Ovary (tissue), 9 donors: ENCODE measurements around the gene STUB1. TPM values are rescaled to one million over a fixed set of nuclear protein-coding genes. Genes with fewer than 3 reads are reported as not detected.

Source experiments
- DNase-seq, 5 donors: peaks; one replicate each; pipeline ENCODE4 v3.0.0-alpha.2; 2019 to 2020
- H3K27ac ChIP-seq, 2 donors: fragments of 200-600 bp; one replicate each; pipeline versions ENCODE4 v1.5.1 to v1.8.0; 2019 to 2022
- H3K27me3 ChIP-seq: fragments of 200-600 bp; one replicate; pipeline ENCODE4 v1.8.0; 2022
- H3K36me3 ChIP-seq: fragments of 200-600 bp; sonication (generic); one replicate; pipeline ENCODE4 v1.5.1; 2019
- H3K4me1 ChIP-seq: one replicate; pipeline ENCODE4 v1.8.1; 2013; ENCODE audit warnings: mild to moderate bottlenecking, moderate library complexity; ENCODE audit not compliant: insufficient read depth
- H3K4me3 ChIP-seq: fragments of 200-600 bp; sonication (generic); one replicate; pipeline ENCODE4 v1.5.1; 2017
- H3K9me3 ChIP-seq, 2 donors: fragments of 200-600 bp in 1 of 2; sonication (generic) in 1 of 2; one replicate each; pipeline versions ENCODE4 v1.5.1 to v1.8.1; 2013 to 2019; ENCODE audit warnings: mild to moderate bottlenecking in 1 of 2, moderate library complexity in 1 of 2
- CTCF ChIP-seq, 3 donors: fragments of 450-650 bp in 2 of 3; fragments of 200-600 bp in 1 of 3; IDR thresholded peaks; one replicate each; pipeline versions ENCODE4 v1.5.1 to v1.8.0; 2016 to 2022; ENCODE audit warnings: antibody characterized with exemption in 3 of 3, mild to moderate bottlenecking in 1 of 3
- EP300 ChIP-seq: sonication (generic); formaldehyde crosslinking; IDR thresholded peaks from one replicate; pipeline ENCODE4 v1.6.1; 2017; ENCODE audit warnings: antibody characterized with exemption
- POLR2A ChIP-seq: fragments of 450-650 bp; IDR thresholded peaks from one replicate; pipeline ENCODE4 v1.6.1; 2017; ENCODE audit warnings: antibody characterized with exemption, mild to moderate bottlenecking, moderate library complexity
- WGBS, 3 donors: extraction: QIAGEN DNeasy Blood & Tissue Kit in 1 of 3; methylation state at CpG; one replicate each; pipeline versions ENCODE4 v1.1.5 to v1.1.7; 2013 to 2017; 5-methylcytosine and 5-hydroxymethylcytosine counted together
- intact Hi-C, 4 donors: fragments of 100-400 bp; cut with DNase I; formaldehyde crosslinking; loops; one replicate each; pipeline versions ENCODE4 v1.11.0 to v1.15.1; 2022 to 2023
- polyA plus RNA-seq, 2 donors: library from polyadenylated mRNA; stranded (reverse); fragments of 200-250 nt in 1 of 2; fragments of 350-450 nt in 1 of 2; fragmentation: Illumina TruSeq in 1 of 2; extraction: RNeasy Lipid Tissue Mini Kit (QIAGEN cat#74804) in 1 of 2; gene quantifications; one replicate each; pipeline ENCODE4 v1.2.3, GENCODE V29; 2013 to 2014
- total RNA-seq, 7 donors: library from RNA; depleted of rRNA in 2 of 7; stranded (reverse); fragments of >200 nt in 2 of 7; fragmentation: NEBNext Ultra II Directional in 3 of 7; extraction: Animal tissue kit (Norgen Biotek cat#: 25700) in 3 of 7; gene quantifications; one replicate each; pipeline versions ENCODE4 v1.1.0 to v1.2.4, GENCODE V29; 2016 to 2023
- donor health status: DM: no; HTN: no; CAD: no; lungs with moderate emphysema.
- donor health status: DM: no; HTN: no; CAD: no.
- donor health status: Bipolar disorder and iron deficiency.
- donor health status: DM: yes; HTN: yes; CAD: no.
- donor health status: DM: no; HTN: no; CAD: no.
- donor health status: DM: yes; HTN: yes; CAD: no.

Gene STUB1
- total and polyA plus RNA-seq, 9 donors = 20.1 to 115 (median 102) TPM

- TF ChIP-seq POLR2A (no peak), EP300 (no peak), CTCF (IDR thresholded peaks at IDR 0.05) (no peak)
- Histone ChIP-seq H3K36me3 (no peaks in the 10 kb centered on the region), H3K27me3 (no peaks in the 10 kb centered on the region), H3K27ac (peak overlapping the region in 1 of 2 donors; percentile 96), H3K4me1 (peaks cover 14% of the 10 kb centered on the region), H3K4me3 (peak overlapping the region; percentile 88), H3K9me3 (no peaks in the 10 kb centered on the region)
- intact Hi-C loops = loop anchor here in 1 of 4 donors (5.0 to 10.0 kb wide), 2 partner anchors 43 to 1329 kb away; partner anchors contain the start of genes RAB40C, RNF151 and RPS2
- 2 to 5% (median 2%) methylated on average over 28 to 55 of the region's 55 CpGs for WGBS, 3 donors
- DNase-seq = peak in 2 of 5 donors; percentile 34 to 64
Observed at GRCh38 chr16:635573-636205, 44.5 kb upstream of the STUB1 start.

GRCh38 chr16:636206-637080, 43.8 kb upstream of the STUB1 start, which contains the start of gene METTL26:
TSS of gene METTL26 (minus strand) at chr16:636305. CDS start at chr16:636290, 15 bp downstream.
- H3K9me3 ChIP-seq = no peaks in the 10 kb centered on the region
- TF ChIP-seq POLR2A (peak; percentile 66), CTCF (IDR thresholded peaks at IDR 0.05) (peak in 1 of 3 donors; percentile 29), EP300 (no peak)
- H3K27ac ChIP-seq = peak within 1 kb of the TSS; percentile 84 to 96
- intact Hi-C loops = loop anchor here in 1 of 4 donors (5.0 to 10.0 kb wide), 2 partner anchors 44 to 1328 kb away; partner anchors contain the start of genes RAB40C, RNF151 and RPS2
- H3K27me3 ChIP-seq = no peaks in the 10 kb centered on the region
- no peaks in the 10 kb centered on the region for H3K36me3 ChIP-seq
- WGBS, 3 donors = 0 to 1% (median 0%) methylated on average over 48 to 91 of the region's 91 CpGs
- DNase-seq = peak; percentile 95 to 96 (median 95)
- H3K4me1 ChIP-seq = peaks cover 10% of the 10 kb centered on the region
- H3K4me3 ChIP-seq = peak within 1 kb of the TSS; percentile 88

GRCh38 chr16:637081-638018, 42.9 kb upstream of the STUB1 start:
- TF ChIP-seq CTCF (IDR thresholded peaks at IDR 0.05) (no peak), EP300 (no peak), POLR2A (no peak)
- peaks cover 10% of the 10 kb centered on the region for H3K4me1 ChIP-seq
- no peaks in the 10 kb centered on the region for H3K36me3 ChIP-seq
- H3K27ac ChIP-seq = peak overlapping the region; percentile 84 to 96
- peak overlapping the region; percentile 88 for H3K4me3 ChIP-seq
- peak; percentile 91 to 96 (median 92) for DNase-seq
- intact Hi-C loops = loop anchor here in 1 of 4 donors (5.0 to 10.0 kb wide), 2 partner anchors 45 to 1327 kb away; partner anchors contain the start of genes RAB40C, RNF151 and RPS2
- no peaks in the 10 kb centered on the region for H3K9me3 ChIP-seq
- 14 to 30% (median 27%) methylated on average over 29 to 52 of the region's 53 CpGs for WGBS, 3 donors
- no peaks in the 10 kb centered on the region for H3K27me3 ChIP-seq
